GM15510 (cell line): ENCODE measurements around the gene CRHR1.

Source experiments
- POLR2A ChIP-seq: IDR thresholded peaks from 3 replicates; pipeline ENCODE4 v1.6.1; 2011; ENCODE audit warnings: borderline replicate concordance; ENCODE audit not compliant: insufficient read length; ENCODE audit errors: extremely low read depth

Gene CRHR1

GRCh38 chr17:45819632-45820031, 35.5 kb downstream of the CRHR1 start:
- TF ChIP-seq POLR2A = no peak

DNA sequence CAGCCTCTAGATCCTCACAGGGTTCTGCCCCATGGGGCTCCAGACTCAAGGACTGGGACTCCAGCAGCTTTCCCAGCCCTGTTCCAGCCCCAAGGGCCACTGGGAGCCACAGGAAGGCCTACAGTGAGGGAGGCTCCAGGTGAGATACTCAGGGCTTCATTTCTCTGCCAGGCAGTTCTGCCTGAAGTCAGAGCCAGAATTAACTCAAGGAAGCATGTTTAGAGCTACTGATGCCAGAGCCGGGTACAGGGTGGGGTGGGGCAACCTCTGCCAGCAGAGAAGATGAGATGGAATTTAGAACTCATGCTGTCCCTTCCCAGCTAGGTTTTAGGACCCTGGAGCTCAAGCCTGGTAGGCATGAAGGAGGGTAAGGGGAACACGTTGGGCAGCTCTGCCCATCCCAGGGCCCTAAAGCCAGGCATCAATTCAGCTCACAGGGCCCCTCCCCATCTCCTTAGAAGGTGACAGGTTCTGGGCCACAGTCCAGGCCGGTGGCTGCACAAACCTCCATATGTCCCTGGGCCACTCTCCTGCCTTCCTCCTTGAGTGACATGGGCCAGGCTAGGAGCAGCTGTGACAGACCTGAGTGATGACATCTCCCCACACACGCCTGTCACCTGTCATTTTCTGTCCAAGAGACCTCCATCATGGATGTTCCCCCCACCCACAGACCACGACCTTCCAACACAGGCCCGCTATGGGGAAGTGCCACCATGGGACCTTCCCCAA, 36.1 kb downstream of the CRHR1 start:
- no peak for TF ChIP-seq POLR2A

DNA sequence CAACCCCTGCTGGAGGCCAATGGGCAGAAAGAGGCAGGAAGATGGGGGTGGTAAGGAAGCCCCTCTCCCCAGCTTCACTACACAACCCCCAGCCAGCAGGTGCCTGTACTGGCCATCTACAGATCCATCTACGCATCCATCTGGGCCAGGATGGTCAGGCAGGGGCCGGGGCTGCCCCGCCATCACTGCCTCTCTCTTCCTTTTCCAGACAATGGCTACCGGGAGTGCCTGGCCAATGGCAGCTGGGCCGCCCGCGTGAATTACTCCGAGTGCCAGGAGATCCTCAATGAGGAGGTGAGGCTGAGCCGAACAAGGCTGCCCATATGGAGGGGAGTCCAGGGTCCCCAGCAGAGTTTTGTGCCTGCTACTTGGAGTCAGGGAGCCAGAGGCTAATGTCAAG, 37.0 kb downstream of the CRHR1 start:
- no peak for TF ChIP-seq POLR2A

GRCh38 chr17:45823598-45823997, 39.5 kb downstream of the CRHR1 start:
- TF ChIP-seq POLR2A = no peak

DNA sequence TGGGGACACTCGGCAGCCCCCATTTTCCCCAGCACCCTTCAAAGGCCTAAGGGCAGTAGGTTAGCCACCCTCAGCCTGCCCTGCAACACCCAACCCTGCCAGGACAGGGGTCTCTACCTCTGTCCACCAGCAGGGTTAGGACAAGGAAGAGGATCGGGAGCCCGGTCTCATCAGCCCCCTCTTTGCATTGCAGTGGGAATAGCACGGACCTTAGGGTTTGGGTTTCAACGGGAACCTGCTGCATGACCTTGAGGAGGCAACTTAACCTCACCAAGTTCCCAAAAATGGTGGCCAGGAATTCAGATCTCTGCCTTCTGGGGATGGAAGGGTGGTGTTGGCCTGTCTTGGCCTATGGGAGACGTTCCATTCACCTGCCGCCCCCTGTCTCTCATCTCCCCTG, 40.4 kb downstream of the CRHR1 start:
- TF ChIP-seq POLR2A = no peak

DNA sequence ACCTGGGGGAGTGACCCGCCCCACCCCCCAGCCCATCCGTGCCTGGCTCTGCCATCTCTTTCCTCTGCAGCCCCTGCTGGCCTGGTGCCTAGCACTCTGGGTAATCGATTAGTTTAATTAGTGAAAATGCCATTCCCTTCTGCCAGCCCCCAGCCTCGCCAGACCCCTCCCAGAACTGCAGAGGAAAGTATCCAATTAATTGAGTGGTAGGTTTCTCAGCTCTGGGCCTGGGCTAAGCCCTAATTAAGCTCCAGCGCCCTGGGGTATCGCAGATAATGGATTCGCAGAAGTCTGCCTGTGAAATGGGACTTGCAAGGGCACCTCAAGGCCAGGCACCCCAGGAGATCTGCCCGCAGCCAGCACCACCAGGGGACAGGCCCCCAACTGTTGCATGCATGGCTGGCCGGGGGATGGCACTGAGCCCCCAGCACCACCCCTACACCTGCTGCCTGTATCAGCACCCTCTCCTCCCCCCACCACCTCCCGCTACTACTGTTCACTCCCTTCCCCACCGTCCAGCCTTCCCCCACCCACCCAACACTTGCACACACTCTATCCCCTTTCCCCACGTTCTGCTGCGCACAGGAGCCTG, 40.9 kb downstream of the CRHR1 start:
- TF ChIP-seq POLR2A = no peak

- no peak for TF ChIP-seq POLR2A
These were observed 41.7 kb downstream of the CRHR1 start for GRCh38 chr17:45825792-45826191.

GRCh38 chr17:45826919-45827588, 42.9 kb downstream of the CRHR1 start:
- no peak for TF ChIP-seq POLR2A

DNA sequence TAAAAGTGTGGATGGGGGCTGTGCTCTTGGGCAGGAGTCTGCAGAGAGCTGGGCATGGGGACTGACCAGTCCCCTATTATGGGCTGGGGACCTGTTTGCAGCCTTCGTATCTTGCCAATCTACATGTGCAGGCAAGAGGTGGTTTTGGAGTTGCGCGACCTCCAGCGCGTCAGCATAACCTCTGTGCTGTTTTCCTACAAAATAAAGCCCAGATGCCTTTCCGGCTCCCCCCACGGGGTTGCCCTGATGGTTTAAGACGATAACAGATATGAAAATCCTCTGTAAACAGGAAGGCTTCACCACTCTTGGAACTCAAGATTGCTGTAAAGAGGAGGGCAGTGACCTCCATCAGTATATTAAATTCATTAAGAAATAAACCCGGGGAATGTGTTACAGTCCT, 44.1 kb downstream of the CRHR1 start:
- no peak for TF ChIP-seq POLR2A

GRCh38 chr17:45828582-45829133, 44.5 kb downstream of the CRHR1 start:
- no peak for TF ChIP-seq POLR2A

DNA sequence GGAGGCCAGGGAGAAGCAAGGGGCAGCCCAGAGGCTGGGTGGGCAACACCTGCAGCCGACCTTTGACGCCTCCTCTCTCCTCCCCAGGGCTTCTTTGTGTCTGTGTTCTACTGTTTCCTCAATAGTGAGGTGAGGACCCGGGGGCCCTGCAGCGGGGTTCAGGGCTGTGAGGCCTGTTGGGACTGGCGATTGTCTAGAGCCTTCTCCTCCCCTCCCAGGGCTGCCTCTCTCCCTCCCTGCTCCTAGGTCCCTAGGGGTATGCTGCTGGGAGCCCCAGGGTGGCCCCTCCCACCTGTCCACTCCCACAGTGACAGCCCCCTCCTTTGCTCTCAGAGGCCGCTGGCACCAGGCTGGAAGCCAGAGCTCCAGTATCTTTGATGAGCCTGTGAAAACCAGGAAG, 49.8 kb downstream of the CRHR1 start:
- no peak for TF ChIP-seq POLR2A

- TF ChIP-seq POLR2A = no peak
These were observed 50.6 kb downstream of the CRHR1 start for GRCh38 chr17:45834471-45835396.

DNA sequence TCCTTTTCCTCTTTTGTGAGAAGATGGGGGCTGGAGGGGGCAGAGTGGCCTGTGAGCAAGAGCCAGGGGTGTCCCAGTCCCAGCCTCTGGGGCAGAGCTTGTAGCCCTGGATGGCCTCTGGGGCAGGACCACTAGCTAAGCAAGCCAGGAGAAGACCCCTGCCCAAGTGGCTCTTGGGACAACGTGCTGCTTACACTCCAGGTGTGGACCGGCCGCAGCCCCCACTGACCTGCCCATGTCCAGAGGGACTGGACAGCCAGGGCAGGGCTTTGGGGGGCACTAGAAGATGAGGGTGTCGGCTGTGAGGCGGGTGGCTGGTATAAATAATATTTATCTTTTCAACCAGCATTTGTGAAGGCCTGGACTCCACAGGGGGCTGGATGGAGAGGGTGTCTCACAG, 51.4 kb downstream of the CRHR1 start:
- no peak for TF ChIP-seq POLR2A
